ENCODE measurements around the gene CADM4.
"Not testable (repeated sequence)": the region's sequence is repeated elsewhere in the genome, so short reads cannot be mapped to it uniquely, and the experiment has no call there.

CADM4 gene

DNA sequence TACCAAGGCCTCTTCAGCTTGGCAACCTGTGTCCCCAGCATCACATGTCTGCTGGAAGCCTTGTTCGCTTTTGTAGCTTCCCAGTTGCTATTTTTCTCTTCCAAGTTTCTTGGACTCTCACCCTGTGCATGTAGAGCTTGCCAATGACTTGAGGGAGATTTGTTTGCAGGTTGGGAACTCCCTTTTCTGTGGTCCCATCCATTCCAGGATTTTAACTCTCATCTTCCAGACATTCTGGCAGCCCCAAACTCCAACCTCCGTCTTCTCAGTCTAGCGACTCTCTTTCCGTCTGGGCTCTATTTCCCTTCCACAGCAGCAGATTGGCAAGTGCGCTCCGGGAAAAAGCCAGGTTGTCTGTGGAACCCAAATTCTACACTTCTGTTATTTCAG, 21.3 kb upstream of the CADM4 start:
- no peak for DNase-seq

- no peak for DNase-seq
These were observed 20.8 kb upstream of the CADM4 start for GRCh38 chr19:43660301-43660970.

DNA sequence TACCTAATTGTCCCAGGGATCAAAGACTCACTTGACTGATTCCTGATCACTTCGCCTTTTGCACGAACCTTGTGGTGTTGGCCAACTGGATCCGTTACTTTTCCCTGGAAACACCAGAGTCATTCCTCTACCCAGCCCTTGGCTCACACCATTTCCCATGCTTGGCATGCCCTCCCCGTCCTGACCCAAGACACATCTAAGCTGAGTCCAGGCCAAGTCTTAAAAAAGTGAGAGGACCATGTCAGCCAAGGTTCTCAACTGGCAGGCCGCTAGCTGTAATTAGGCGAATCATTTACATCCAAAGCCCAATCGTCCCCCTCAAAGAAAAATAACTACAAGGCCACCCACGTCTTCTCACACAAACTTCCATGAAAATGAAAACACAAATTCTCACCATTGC, 18.8 kb upstream of the CADM4 start:
- no peak for DNase-seq

GRCh38 chr19:43658001-43658400, 18.4 kb upstream of the CADM4 start:
- DNase-seq = no peak

GRCh38 chr19:43656436-43656835, 16.8 kb upstream of the CADM4 start:
- no peak for DNase-seq

GRCh38 chr19:43652546-43652874, 12.9 kb upstream of the CADM4 start:
- no peak for DNase-seq

DNA sequence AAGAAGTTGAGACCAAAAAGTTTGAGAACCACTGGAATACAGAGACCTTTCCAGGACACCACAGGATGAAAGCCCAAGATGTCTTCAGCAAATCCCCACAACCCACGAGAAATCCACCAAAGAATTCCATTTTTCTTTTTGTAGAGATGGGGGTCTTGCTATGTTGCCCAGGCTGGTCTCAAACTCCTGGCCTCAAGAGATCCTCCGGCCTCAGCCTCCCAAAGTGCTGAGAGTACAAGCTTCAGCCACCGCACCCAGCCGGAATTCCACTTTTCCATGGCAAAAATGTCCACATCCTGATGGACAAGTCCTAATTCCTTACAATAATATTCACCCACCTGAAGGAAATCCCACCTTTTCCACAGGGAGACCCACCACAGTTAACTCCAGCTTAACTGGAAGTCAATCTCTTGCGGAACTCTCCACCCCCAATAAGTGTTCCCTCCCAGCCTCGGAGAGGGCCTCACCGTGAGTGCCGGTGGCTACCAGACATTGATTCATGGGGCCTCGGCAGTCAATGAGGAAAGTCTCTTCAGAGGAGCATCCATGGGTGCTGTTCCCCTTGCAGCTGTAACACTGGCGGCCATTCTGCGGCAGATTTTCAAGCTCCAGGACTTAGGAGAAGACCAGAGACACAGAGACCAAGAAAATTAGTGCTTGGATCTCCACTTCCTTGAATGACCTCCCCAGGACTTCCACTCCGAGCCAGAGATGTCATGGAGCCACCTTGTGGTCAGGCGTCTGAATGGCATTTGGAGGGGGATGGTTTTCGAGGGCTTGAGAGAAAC, 12.3 kb upstream of the CADM4 start:
- peak; percentile 26 for DNase-seq

- not testable (repeated sequence) for DNase-seq
These were observed 10.6 kb upstream of the CADM4 start for GRCh38 chr19:43650276-43650675.

DNA sequence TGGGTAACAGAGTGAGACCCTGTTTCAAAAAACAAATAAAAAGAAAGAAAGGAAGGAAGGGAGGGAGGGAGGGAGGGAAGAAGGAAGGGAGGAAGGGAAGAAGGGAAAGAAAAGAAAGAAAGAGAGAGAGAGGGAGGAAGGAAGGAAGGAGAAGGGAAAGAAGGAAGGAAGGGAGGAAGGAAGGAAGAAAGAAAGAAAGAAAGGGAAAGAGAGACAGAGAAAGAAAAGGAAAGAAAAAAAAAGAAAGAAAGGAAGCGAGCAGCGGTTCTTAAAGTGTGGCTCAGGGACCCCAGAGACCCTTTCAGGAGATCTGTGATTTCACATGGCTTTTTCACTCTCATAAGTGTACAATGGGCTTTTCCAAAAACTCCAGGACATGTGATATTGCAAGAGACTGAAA, 9.9 kb upstream of the CADM4 start:
- no peak for DNase-seq

GRCh38 chr19:43648633-43649032, 9.0 kb upstream of the CADM4 start:
- DNase-seq = no peak

GRCh38 chr19:43644181-43644580, 4.5 kb upstream of the CADM4 start:
- no peak for DNase-seq

GRCh38 chr19:43643326-43643725, 3.7 kb upstream of the CADM4 start:
- DNase-seq = no peak

GRCh38 chr19:43642531-43642930, 2.9 kb upstream of the CADM4 start:
- no peak for DNase-seq

- DNase-seq = no peak
These were observed 1.7 kb upstream of the CADM4 start for GRCh38 chr19:43641333-43641732.

GRCh38 chr19:43640424-43640757, 741 bp upstream of the CADM4 start:
- no peak for DNase-seq

DNA sequence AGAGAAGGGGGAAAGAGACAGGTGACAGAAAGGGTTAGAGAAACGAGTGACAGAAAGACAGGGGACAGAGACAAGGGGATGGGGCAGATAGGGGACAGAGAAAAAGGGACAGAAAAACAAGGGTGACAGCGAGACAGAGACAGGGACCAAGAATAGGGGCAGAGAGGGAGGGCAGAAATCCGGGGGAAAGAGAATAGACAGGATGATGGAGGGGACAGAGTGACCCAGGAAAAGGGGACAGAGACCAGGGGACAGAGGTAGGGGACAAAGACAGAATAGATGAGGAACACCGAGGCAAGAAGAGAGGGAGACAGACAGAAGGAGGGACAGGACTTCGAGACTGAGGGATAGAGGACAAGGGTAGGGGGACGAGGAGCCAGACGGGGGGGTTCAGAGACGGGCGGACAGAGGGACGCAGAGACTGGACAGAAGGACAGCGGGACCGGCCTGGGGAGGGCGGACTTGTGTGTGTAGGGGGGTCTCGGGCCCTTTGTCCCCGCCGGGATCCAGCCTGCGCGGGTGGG, 593 bp downstream of the CADM4 start:
- peak; percentile 14 for DNase-seq

DNA sequence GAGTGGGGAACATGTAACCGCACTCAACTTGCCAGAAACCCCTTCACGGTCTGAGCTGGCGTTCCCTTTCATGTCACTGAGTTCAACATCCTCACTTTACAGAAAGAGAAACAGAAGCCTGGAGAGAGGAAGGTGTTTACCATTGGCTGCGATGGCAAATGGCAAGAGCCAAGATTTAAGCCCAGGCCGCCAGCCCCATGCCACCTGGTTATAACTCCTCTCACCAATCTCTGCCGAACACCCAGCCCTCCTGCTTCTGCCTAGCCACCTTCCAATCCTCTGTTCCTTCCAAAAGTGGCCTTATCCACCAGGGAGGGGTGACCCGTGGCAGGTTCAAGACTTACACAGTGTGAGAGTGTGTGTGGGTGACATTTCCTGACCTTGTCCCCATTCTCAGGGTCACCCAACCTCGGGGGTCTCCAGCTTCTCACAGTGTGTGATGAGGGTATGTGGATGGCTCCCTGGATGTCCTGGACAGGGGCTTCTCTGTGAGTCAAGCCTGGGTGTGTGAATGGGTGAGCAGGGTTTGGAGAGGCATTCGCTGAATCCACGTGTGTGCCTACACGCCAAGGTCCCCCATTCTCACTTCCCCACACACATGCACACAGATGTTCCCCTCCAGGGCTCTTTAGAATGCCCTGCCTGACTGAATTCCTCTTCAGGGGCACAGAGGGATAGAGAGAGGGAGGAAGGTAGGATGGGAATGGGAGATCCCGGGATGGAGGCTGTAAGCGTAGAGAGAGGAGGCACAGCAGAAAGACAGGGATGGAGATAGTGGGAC, 1.2 kb downstream of the CADM4 start:
- no peak for DNase-seq

DNA sequence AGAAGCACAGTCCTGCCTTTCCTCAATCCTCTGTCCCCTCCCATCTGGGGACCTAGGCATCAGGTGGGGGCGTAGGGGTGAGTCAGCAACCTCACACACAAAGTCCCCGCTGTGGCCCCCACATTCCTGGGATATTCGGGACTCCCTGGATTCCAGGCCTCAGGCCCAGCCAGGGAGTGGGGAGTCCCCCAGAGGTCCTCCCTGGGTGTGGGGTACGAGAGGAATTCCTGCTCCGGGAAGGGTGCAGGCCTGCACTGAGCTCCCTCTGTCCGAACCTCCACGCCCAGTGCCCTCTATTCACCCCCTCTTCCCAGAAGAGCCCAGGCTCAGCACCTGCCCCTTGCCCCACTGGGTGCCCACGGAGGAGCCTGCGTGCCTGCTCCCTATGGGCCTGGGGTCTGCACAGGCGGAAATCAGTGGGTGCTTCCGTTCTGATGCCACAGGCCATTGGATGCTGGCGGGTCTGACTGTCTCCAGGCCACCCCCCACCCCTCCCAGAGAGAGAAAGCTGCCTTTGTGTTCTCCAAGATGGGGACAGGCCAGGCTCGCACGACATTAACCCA, 3.4 kb downstream of the CADM4 start:
- no peak for DNase-seq

GRCh38 chr19:43635561-43635940, 4.1 kb downstream of the CADM4 start:
- not testable (repeated sequence) for DNase-seq

DNA sequence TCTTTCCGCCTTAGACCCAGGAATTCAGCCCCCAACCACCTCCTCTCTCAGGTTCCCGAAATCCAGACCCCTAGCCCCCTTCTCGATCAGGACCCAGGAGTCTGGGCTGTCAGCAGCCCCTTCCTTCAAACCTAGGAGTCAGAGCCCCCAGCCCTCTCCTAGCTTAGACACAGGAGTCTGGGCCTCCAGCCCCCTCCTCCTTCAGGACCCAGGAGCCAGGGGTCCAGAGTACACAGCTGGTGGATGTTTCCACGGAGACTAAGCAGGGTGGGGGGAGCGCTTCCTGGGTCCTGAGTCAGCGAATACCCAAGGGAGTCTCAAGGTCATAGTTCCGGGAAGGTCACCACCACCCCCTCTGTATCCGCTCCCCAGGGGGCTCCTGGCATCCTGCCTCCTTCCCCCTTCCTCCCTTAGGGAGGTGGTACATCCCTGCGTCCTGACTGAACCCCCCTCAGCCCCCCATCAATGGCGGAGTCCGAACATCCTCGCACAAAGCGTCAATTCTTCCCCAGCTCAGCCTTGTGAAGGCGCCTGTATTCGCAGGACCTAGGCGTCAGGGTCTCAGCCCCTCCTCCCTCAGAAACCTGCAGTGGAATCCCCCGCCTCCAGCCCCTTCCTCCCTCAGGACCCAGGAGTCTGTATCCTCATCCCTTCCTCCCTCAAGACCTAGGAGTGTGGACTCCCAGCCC, 4.6 kb downstream of the CADM4 start:
- DNase-seq = no peak

DNA sequence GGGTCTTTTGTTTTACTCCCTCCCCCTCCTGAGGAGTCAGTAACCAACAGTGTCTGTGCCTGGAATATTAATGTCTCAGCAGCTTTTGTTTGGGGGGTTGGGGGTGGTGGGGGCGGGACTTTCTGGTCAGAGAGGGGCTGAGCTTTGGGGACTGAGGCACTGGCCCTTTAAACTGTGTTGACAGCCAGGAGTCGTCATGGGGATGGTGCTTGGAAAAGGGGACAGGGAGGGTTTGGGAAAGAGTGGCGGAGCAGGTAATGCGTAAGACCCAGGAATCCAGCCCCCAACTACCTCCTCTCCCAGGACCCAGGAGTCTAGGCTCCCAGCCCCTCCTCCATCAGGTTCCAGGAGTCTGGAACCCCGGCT, 5.2 kb downstream of the CADM4 start:
- DNase-seq = no peak

- DNase-seq = no peak
These were observed 5.6 kb downstream of the CADM4 start for GRCh38 chr19:43634068-43634467.

GRCh38 chr19:43633520-43633919, 6.1 kb downstream of the CADM4 start:
- no peak for DNase-seq
